ENCODE results near the gene OAS2.
"Not testable (repeated sequence)": the region's sequence is repeated elsewhere in the genome, so short reads cannot be mapped to it uniquely, and the experiment has no call there.

Gene OAS2

DNA sequence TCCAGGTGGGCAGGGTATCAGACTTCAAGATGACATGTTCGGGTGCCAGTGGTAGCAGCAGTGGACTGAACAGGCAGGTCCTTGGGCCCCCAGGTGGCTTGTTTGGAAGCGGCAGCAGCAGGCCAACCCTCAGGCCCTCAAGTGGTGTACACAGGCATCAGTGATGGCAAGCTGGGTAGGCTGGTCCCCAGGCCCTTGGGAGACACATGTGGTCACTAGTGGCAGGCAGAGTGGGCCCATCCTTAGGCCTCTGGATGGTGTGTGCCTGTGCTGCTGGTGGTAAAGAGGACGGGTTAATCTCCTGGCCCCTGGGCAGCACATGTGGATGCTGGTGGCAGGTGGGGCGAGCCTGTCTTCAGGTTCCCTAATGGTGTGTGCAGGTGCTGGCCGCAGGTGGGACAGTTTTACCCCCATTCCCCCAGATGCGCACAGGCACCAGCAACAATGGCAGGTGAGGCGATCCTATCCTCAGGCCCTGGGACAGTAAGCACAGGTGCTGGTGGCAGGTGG, 8.0 kb downstream of the OAS2 start:
- DNase-seq = no peak

- no peak for DNase-seq
These were observed 9.2 kb downstream of the OAS2 start for GRCh38 chr12:112987561-112987960.

DNA sequence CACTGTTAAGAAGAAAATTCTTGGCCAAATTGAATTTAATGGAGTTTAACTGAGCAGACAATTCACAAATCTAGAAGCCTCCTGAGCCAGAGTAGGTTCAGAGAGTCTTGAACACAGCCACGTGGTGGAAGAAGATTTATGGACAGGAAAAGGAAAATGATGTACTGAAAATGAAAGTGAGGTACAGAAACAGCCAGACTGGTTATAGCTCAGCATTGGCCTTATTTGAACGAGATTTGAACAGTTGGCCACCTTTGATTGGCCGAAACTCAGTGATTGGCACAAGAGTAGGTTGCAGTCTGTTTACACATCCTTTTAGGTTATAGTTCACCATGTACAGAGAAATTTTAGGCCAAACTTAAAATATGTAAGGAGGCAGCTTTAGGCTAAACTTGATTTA, 9.9 kb downstream of the OAS2 start:
- no peak for DNase-seq

DNA sequence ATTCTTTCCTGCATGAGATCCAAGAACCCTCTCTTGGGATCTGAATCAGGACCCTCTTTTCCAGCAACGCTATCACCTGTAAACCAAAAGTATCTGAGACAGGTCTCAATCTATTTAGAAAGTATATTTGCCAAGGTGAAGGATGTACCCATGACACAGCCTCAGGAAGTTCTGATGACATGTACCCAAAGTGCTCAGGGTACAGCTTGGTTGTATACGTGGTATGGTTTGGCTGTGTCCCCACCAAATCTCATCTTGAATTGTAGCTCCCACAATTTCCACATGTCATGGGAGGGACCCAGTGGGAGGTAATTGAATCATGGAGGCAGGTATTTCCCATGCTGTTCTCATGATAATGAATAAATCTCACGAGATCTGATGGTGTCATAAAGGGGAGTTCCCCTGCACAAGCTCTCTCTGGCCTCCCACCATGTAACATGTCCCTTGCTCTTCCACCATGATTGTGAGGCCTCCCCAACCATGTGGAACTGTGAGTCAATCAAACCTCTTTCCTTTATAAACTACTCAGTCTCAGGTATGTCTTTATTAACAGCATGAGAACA, 10.6 kb downstream of the OAS2 start:
- DNase-seq = not testable (repeated sequence)

- no peak for DNase-seq
These were observed 11.5 kb downstream of the OAS2 start for GRCh38 chr12:112989806-112990205.

DNA sequence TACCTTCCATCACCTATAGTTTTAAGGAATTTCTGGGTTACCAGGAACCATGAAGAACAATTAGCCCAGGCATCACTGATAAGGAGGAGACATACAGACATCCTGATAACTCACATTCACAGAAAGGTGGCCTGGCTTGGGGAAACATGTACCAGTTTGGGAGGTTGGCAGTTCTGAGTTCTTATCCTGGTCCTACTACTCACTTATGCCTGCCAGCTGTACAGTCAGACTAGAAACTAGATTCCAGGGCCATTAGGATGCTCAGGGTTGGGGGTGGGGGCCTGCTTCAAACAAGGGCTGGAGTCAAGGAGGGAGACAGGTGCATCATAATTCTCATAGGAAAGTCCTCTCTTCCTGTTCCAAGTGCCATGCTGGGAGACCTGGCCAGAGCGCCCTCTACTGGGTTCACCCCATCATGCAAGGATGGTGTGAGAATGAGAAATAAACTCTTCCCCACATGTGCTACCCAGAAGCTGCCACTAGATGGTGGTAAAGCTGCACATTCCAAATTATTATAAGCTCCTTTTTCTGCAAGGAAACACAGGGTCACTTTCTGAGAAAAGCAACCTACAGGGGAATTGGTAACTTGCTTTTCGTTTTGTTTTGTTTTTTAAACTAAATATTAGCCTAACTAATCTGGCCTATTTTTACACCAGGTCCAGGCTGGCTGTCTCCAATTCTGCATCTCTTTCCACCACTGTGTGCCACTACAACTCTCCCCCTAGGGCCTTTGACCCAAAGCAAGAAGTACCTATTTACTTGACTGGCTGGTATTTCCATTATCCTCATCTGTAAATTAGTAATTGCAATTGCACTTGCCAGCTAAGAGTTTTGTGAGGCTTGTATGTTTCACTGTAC, 14.5 kb downstream of the OAS2 start:
- peak; percentile 53 for DNase-seq

GRCh38 chr12:112995008-112995407, 16.7 kb downstream of the OAS2 start:
- DNase-seq = no peak

DNA sequence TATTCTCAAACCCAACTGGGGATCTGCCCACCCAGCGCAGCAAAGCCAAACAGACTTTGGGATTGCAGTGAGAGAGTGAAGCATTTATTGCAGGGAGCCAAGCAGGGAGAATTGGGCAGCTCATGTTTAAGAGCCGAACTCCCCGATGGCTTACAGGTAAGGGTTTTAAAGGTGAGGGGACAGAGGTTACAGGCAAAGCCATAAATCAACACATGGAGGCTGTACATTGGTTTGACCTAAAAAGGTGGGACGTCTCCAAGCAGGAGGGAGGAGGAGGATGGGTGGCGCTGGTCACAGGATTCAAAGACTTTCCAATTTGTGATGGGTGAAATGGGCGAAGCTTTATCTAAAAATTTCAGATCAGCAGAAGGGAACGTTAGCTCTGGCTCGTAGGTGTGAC, 18.2 kb downstream of the OAS2 start:
- DNase-seq = no peak

DNA sequence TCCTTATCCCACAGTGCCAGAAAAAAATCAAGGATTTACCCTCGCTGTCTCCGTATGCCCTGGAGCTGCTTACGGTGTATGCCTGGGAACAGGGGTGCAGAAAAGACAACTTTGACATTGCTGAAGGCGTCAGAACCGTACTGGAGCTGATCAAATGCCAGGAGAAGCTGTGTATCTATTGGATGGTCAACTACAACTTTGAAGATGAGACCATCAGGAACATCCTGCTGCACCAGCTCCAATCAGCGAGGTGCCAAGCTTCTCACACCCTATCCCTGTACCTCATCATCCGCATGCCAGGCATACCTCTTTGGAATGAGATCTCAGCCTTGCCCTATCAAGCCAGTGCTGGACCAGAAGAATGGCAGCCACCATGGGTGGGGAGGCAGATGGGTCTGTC, 19.2 kb downstream of the OAS2 start:
- DNase-seq = no peak

DNA sequence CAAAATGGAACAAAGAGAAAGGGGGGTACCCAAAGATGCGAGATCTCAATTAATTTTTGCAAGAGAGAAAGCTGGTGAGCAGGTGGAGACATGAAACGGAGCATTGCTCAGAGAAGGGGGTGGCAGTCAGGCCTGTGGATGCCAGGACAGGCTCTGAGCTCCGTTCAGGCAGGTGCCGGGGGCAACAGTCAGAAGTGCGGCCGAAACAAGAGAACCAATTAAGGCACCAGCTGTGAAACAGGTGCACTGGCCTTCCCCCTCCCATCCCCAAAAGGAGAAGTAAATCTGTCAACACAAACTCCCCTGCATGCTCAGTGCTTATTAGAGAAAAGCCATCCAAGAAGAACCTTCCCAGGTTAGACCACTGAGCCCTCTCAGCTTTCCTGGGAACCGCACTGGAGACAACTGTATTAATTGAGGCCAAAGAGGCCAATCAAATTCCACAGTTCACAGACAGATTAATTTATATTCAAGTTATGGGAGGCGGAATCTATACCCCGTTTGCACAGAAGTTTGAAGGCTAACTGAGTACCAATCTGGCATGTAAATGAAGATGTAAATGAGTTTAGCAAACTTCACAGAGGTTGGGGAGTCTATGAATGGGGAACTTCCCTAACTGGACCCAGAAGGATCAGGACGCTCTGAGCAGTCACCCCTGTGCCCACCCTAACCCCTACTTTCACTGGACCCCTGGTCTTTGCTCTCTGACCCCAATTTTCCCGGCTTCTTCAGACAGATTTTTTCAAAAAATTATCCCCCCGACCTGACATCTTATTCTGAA, 20.9 kb downstream of the OAS2 start:
- no peak for DNase-seq

GRCh38 chr12:113000433-113000832, 22.1 kb downstream of the OAS2 start:
- DNase-seq = no peak

GRCh38 chr12:113002155-113002554, 23.8 kb downstream of the OAS2 start:
- no peak for DNase-seq

DNA sequence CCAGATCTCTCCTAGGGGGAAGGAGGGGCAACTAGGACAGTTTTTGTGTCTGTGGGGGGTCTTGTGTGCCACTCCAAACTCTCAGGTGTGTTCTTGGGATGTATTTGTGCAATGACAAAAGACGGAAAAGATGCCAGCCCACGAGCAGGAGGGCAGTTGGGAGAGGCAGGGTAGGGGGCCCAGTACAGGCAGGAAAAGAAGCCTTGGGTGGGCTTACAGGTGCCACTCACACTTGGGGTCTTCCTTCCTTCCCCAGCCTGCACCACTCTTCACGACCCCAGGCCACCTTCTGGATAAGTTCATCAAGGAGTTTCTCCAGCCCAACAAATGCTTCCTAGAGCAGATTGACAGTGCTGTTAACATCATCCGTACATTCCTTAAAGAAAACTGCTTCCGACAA, 24.4 kb downstream of the OAS2 start:
- no peak for DNase-seq

GRCh38 chr12:113003636-113004035, 25.3 kb downstream of the OAS2 start:
- DNase-seq = no peak

GRCh38 chr12:113005762-113006161, 27.4 kb downstream of the OAS2 start:
- DNase-seq = no peak

- DNase-seq = no peak
These were observed 27.9 kb downstream of the OAS2 start for GRCh38 chr12:113006206-113006605.

GRCh38 chr12:113006641-113007040, 28.3 kb downstream of the OAS2 start:
- DNase-seq = no peak

GRCh38 chr12:113007166-113007565, 28.8 kb downstream of the OAS2 start:
- no peak for DNase-seq

GRCh38 chr12:113010701-113011100, 32.4 kb downstream of the OAS2 start:
- no peak for DNase-seq

DNA sequence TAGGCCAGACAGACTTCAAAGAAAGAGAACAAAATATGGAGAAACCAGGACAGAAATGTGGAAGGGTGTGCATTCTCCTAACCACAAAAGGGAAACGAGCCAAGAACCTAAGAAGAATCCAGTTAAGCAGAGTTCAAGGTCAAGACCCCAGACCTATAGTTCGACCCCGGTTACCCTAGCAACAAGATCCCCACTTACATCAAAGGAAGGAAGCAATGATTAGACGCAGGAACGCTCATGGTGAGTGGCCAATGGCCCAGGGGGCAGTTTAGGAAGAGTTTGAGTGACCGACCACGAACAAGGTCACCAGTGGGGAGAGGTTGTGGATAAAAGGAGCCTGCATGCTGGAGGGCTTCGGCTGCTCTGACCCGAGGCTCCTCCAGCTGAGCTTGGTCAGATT, 36.2 kb downstream of the OAS2 start:
- no peak for DNase-seq

DNA sequence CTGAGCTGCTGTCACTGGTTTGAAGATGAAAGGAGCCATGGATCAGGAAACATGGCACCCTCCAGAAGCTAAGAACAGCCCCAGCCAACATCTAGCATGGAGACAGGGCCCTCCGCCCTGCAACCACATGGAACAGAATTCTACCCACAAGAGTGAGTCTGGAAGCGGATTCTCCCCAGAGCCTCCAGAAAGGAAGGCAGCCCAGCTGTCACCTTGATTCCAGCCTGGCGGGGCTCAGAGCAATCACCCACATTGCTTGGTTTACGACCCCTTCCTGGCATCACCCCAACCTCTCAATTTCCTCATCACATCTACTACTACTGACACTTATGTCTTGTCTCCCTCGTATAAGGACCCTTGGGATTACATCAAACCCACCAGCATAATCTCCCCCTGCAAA, 38.5 kb downstream of the OAS2 start:
- DNase-seq = no peak

- no peak for DNase-seq
These were observed 40.7 kb downstream of the OAS2 start for GRCh38 chr12:113019025-113019424.

- no peak for DNase-seq
These were observed 43.2 kb downstream of the OAS2 start for GRCh38 chr12:113021500-113021899.
